Ovary (tissue), 9 donors: ENCODE data around the gene PCDHGA9. TPM values are rescaled to one million over a fixed set of nuclear protein-coding genes. Genes with fewer than 3 reads are reported as not detected.

ENCODE experiments used
- polyA plus RNA-seq, 2 donors: library from polyadenylated mRNA; stranded (reverse); fragments of 200-250 nt in 1 of 2; fragments of 350-450 nt in 1 of 2; fragmentation: Illumina TruSeq in 1 of 2; extraction: RNeasy Lipid Tissue Mini Kit (QIAGEN cat#74804) in 1 of 2; gene quantifications; one replicate each; pipeline ENCODE4 v1.2.3, GENCODE V29; 2013 to 2014
- total RNA-seq, 7 donors: library from RNA; depleted of rRNA in 2 of 7; stranded (reverse); fragments of >200 nt in 2 of 7; fragmentation: NEBNext Ultra II Directional in 3 of 7; extraction: Animal tissue kit (Norgen Biotek cat#: 25700) in 3 of 7; gene quantifications; one replicate each; pipeline versions ENCODE4 v1.1.0 to v1.2.4, GENCODE V29; 2016 to 2023
- donor health status: DM: no; HTN: no; CAD: no; lungs with moderate emphysema.
- donor health status: DM: no; HTN: no; CAD: no.
- donor health status: Bipolar disorder and iron deficiency.
- donor health status: DM: yes; HTN: yes; CAD: no.
- donor health status: DM: no; HTN: no; CAD: no.
- donor health status: DM: yes; HTN: yes; CAD: no.

The PCDHGA9 gene
- total and polyA plus RNA-seq, 9 donors, result 2.3 to 11.7 (median 8.2) TPM

Other genes starting within 250 kb of the PCDHGA9 start
Only the 30 nearest of the 37 such genes appear.
- gene PCDHB9, start 215.6 kb upstream of the PCDHGA9 start, total RNA-seq, result 1 to 10 TPM; 2.0 to 5.4 (median 3.8) TPM
- gene PCDHB9, start 215.6 kb upstream of the PCDHGA9 start, polyA plus RNA-seq, result 1 to 10 TPM; 1.5 to 3.3 TPM
- gene PCDHB10, start 210.4 kb upstream of the PCDHGA9 start, total RNA-seq, result 1 to 10 TPM; 2.7 to 5.2 (median 3.1) TPM
- gene PCDHB10, start 210.4 kb upstream of the PCDHGA9 start, polyA plus RNA-seq, result 1 to 10 TPM; 2.9 to 3.4 TPM
- 1 to 10 TPM; 2.5 to 9.2 (median 6.0) TPM for gene PCDHB11, start 203.2 kb upstream of the PCDHGA9 start, total RNA-seq
- 1 to 10 TPM; 1.8 to 3.2 TPM for gene PCDHB11, start 203.2 kb upstream of the PCDHGA9 start, polyA plus RNA-seq
- 1 to 10 TPM; 2.8 to 8.8 (median 6.9) TPM for gene PCDHB12, start 194.1 kb upstream of the PCDHGA9 start, total RNA-seq
- 1 to 10 TPM; 2.8 to 2.9 TPM for gene PCDHB12, start 194.1 kb upstream of the PCDHGA9 start, polyA plus RNA-seq
- 1 to 10 TPM; 3.9 to 5.9 (median 4.5) TPM for gene PCDHB13, start 188.9 kb upstream of the PCDHGA9 start, total RNA-seq
- 1 to 10 TPM; 1.3 to 3.1 TPM for gene PCDHB13, start 188.9 kb upstream of the PCDHGA9 start, polyA plus RNA-seq
- gene PCDHB14, start 179.4 kb upstream of the PCDHGA9 start, total RNA-seq, result 1 to 10 TPM; 3.8 to 7.2 (median 5.4) TPM
- gene PCDHB14, start 179.4 kb upstream of the PCDHGA9 start, polyA plus RNA-seq, result 1 to 10 TPM; 3.8 to 4.5 TPM
- gene PCDHB15, start 157.4 kb upstream of the PCDHGA9 start, total RNA-seq, result 10 to 100 TPM in 4 of 7 donors, 1 to 10 TPM in 3; 3.4 to 17.0 (median 10.3) TPM
- gene PCDHB15, start 157.4 kb upstream of the PCDHGA9 start, polyA plus RNA-seq, result 1 to 10 TPM; 6.7 to 8.2 TPM
- gene SLC25A2, start 98.7 kb upstream of the PCDHGA9 start, total RNA-seq, result 1 to 10 TPM in 1 of 7 donors, under 1 TPM in 3, not detected in 3; 0.40 to 1.4 (median 0.54) TPM
- under 1 TPM in 1 of 2 donors, not detected in 1; 0.10 TPM for gene SLC25A2, start 98.7 kb upstream of the PCDHGA9 start, polyA plus RNA-seq
- 100 to 1,000 TPM in 4 of 7 donors, 10 to 100 TPM in 3; 65.1 to 141 (median 102) TPM for gene TAF7, start 82.0 kb upstream of the PCDHGA9 start, total RNA-seq
- gene TAF7, start 82.0 kb upstream of the PCDHGA9 start, polyA plus RNA-seq, result 100 to 1,000 TPM in 1 of 2 donors, 10 to 100 TPM in 1; 96.4 to 136 TPM
- 1 to 10 TPM in 3 of 7 donors, under 1 TPM in 4; 0.72 to 2.8 (median 1.00) TPM for gene PCDHGA1, start 72.3 kb upstream of the PCDHGA9 start, total RNA-seq
- under 1 TPM; 0.29 to 0.90 TPM for gene PCDHGA1, start 72.3 kb upstream of the PCDHGA9 start, polyA plus RNA-seq
- 10 to 100 TPM in 5 of 7 donors, 1 to 10 TPM in 2; 7.3 to 13.5 (median 12.0) TPM for gene PCDHGA2, start 64.0 kb upstream of the PCDHGA9 start, total RNA-seq
- gene PCDHGA2, start 64.0 kb upstream of the PCDHGA9 start, polyA plus RNA-seq, result 1 to 10 TPM; 3.0 to 5.4 TPM
- 1 to 10 TPM; 5.3 to 8.6 (median 5.9) TPM for gene PCDHGA3, start 58.9 kb upstream of the PCDHGA9 start, total RNA-seq
- 1 to 10 TPM; 1.9 to 2.9 TPM for gene PCDHGA3, start 58.9 kb upstream of the PCDHGA9 start, polyA plus RNA-seq
- gene PCDHGB1, start 52.7 kb upstream of the PCDHGA9 start, total RNA-seq, result 1 to 10 TPM; 3.7 to 9.3 (median 5.5) TPM
- 1 to 10 TPM; 1.1 to 1.4 TPM for gene PCDHGB1, start 52.7 kb upstream of the PCDHGA9 start, polyA plus RNA-seq
- gene PCDHGA4, start 47.8 kb upstream of the PCDHGA9 start, total RNA-seq, result 1 to 10 TPM; 4.4 to 8.2 (median 6.6) TPM
- gene PCDHGA4, start 47.8 kb upstream of the PCDHGA9 start, polyA plus RNA-seq, result 1 to 10 TPM; 1.2 to 3.8 TPM
- gene PCDHGB2, start 42.8 kb upstream of the PCDHGA9 start, total RNA-seq, result 10 to 100 TPM in 2 of 7 donors, 1 to 10 TPM in 5; 4.5 to 11.9 (median 9.3) TPM
- 1 to 10 TPM; 1.9 to 4.3 TPM for gene PCDHGB2, start 42.8 kb upstream of the PCDHGA9 start, polyA plus RNA-seq
- gene PCDHGA5, start 38.6 kb upstream of the PCDHGA9 start, total RNA-seq, result 1 to 10 TPM; 4.5 to 9.5 (median 6.4) TPM
- gene PCDHGA5, start 38.6 kb upstream of the PCDHGA9 start, polyA plus RNA-seq, result 1 to 10 TPM; 1.7 to 3.2 TPM
- 1 to 10 TPM; 4.1 to 8.6 (median 5.6) TPM for gene PCDHGB3, start 32.5 kb upstream of the PCDHGA9 start, total RNA-seq
- gene PCDHGB3, start 32.5 kb upstream of the PCDHGA9 start, polyA plus RNA-seq, result 1 to 10 TPM; 1.1 to 2.1 TPM
- gene PCDHGA6, start 28.9 kb upstream of the PCDHGA9 start, total RNA-seq, result 10 to 100 TPM in 3 of 7 donors, 1 to 10 TPM in 4; 6.7 to 14.5 (median 8.7) TPM
- gene PCDHGA6, start 28.9 kb upstream of the PCDHGA9 start, polyA plus RNA-seq, result 1 to 10 TPM; 3.6 to 4.2 TPM
- 1 to 10 TPM; 4.2 to 8.6 (median 5.8) TPM for gene PCDHGA7, start 20.0 kb upstream of the PCDHGA9 start, total RNA-seq
- 1 to 10 TPM; 1.3 to 2.3 TPM for gene PCDHGA7, start 20.0 kb upstream of the PCDHGA9 start, polyA plus RNA-seq
- gene PCDHGB4, start 15.1 kb upstream of the PCDHGA9 start, total RNA-seq, result 10 to 100 TPM in 1 of 7 donors, 1 to 10 TPM in 6; 6.0 to 12.0 (median 8.8) TPM
- gene PCDHGB4, start 15.1 kb upstream of the PCDHGA9 start, polyA plus RNA-seq, result 1 to 10 TPM; 2.1 to 3.1 TPM
- gene PCDHGA8, start 10.1 kb upstream of the PCDHGA9 start, total RNA-seq, result 1 to 10 TPM; 2.9 to 7.6 (median 3.8) TPM
- gene PCDHGA8, start 10.1 kb upstream of the PCDHGA9 start, polyA plus RNA-seq, result under 1 TPM; 0.37 to 0.41 TPM
- 10 to 100 TPM; 13.2 to 19.7 (median 18.2) TPM for gene PCDHGB5, start 4.8 kb upstream of the PCDHGA9 start, total RNA-seq
- gene PCDHGB5, start 4.8 kb upstream of the PCDHGA9 start, polyA plus RNA-seq, result 1 to 10 TPM; 4.5 to 8.2 TPM
- gene PCDHGB6, start 5.2 kb downstream of the PCDHGA9 start, total RNA-seq, result 10 to 100 TPM in 6 of 7 donors, 1 to 10 TPM in 1; 9.8 to 18.1 (median 14.4) TPM
- 10 to 100 TPM in 1 of 2 donors, 1 to 10 TPM in 1; 7.0 to 12.3 TPM for gene PCDHGB6, start 5.2 kb downstream of the PCDHGA9 start, polyA plus RNA-seq
- gene PCDHGA10, start 10.2 kb downstream of the PCDHGA9 start, total RNA-seq, result 1 to 10 TPM; 5.0 to 9.7 (median 8.1) TPM
- 1 to 10 TPM; 1.3 to 3.9 TPM for gene PCDHGA10, start 10.2 kb downstream of the PCDHGA9 start, polyA plus RNA-seq
- gene PCDHGB7, start 14.9 kb downstream of the PCDHGA9 start, total RNA-seq, result 10 to 100 TPM; 11.3 to 22.9 (median 20.0) TPM
- gene PCDHGB7, start 14.9 kb downstream of the PCDHGA9 start, polyA plus RNA-seq, result 10 to 100 TPM in 1 of 2 donors, 1 to 10 TPM in 1; 8.0 to 19.9 TPM
- 1 to 10 TPM; 3.2 to 7.7 (median 5.7) TPM for gene PCDHGA11, start 18.3 kb downstream of the PCDHGA9 start, total RNA-seq
- gene PCDHGA11, start 18.3 kb downstream of the PCDHGA9 start, polyA plus RNA-seq, result 1 to 10 TPM; 1.4 to 2.6 TPM
- 10 to 100 TPM in 1 of 7 donors, 1 to 10 TPM in 6; 6.0 to 10.4 (median 8.2) TPM for gene PCDHGA12, start 27.7 kb downstream of the PCDHGA9 start, total RNA-seq
- 1 to 10 TPM; 2.0 to 4.5 TPM for gene PCDHGA12, start 27.7 kb downstream of the PCDHGA9 start, polyA plus RNA-seq
- 10 to 100 TPM; 19.6 to 85.3 (median 67.7) TPM for gene PCDHGC3, start 73.2 kb downstream of the PCDHGA9 start, total RNA-seq
- 10 to 100 TPM; 63.1 to 92.9 TPM for gene PCDHGC3, start 73.2 kb downstream of the PCDHGA9 start, polyA plus RNA-seq
- 1 to 10 TPM; 1.0 to 4.5 (median 2.4) TPM for gene PCDHGC4, start 82.3 kb downstream of the PCDHGA9 start, total RNA-seq
- gene PCDHGC4, start 82.3 kb downstream of the PCDHGA9 start, polyA plus RNA-seq, result under 1 TPM; 0.22 to 0.32 TPM
- 1 to 10 TPM; 1.4 to 3.5 (median 2.0) TPM for gene PCDHGC5, start 86.3 kb downstream of the PCDHGA9 start, total RNA-seq
- under 1 TPM; 0.19 to 0.48 TPM for gene PCDHGC5, start 86.3 kb downstream of the PCDHGA9 start, polyA plus RNA-seq